ENCODE results near the gene DUSP8.

DNA sequence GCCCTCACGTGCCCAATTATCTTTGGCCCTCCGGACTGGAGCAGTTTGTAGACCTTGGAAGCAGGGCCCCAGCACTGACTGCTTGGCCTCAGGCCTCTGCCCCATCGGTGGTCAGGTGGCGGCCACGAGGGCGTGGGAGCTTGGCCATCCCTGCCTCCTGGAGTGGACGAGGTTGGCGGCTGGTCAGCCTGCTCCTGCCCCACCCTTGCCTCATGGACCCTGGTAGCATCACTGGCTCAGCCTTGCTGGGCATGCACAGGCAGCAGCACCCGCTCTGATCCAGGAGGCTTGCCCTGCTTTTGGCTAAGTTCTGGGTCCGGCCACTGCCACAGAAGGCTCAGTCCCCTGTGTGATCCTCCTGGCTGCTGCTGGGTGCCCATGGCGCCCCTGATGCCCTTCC is 32.1 kb upstream of the DUSP8 start:
- TF ChIP-seq CTCF (IDR thresholded peaks at IDR 0.05; ENCODE audit: poor library complexity, severe bottlenecking) = no peak
- no peak for TF ChIP-seq SMC3 (conservative IDR thresholded peaks at IDR 0.05; ENCODE audit: poor library complexity)
- no peak for TF ChIP-seq EZH2 (IDR thresholded peaks at IDR 0.05; ENCODE audit: borderline replicate concordance, insufficient read depth, low read length, poor library complexity, severe bottlenecking)
- TF ChIP-seq, protein P1, sequence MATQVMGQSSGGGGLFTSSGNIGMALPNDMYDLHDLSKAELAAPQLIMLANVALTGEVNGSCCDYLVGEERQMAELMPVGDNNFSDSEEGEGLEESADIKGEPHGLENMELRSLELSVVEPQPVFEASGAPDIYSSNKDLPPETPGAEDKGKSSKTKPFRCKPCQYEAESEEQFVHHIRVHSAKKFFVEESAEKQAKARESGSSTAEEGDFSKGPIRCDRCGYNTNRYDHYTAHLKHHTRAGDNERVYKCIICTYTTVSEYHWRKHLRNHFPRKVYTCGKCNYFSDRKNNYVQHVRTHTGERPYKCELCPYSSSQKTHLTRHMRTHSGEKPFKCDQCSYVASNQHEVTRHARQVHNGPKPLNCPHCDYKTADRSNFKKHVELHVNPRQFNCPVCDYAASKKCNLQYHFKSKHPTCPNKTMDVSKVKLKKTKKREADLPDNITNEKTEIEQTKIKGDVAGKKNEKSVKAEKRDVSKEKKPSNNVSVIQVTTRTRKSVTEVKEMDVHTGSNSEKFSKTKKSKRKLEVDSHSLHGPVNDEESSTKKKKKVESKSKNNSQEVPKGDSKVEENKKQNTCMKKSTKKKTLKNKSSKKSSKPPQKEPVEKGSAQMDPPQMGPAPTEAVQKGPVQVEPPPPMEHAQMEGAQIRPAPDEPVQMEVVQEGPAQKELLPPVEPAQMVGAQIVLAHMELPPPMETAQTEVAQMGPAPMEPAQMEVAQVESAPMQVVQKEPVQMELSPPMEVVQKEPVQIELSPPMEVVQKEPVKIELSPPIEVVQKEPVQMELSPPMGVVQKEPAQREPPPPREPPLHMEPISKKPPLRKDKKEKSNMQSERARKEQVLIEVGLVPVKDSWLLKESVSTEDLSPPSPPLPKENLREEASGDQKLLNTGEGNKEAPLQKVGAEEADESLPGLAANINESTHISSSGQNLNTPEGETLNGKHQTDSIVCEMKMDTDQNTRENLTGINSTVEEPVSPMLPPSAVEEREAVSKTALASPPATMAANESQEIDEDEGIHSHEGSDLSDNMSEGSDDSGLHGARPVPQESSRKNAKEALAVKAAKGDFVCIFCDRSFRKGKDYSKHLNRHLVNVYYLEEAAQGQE (IDR thresholded peaks at IDR 0.05; ENCODE audit: borderline replicate concordance) = no peak
- no peak for TF ChIP-seq RAD21 (conservative IDR thresholded peaks at IDR 0.05)
- TF ChIP-seq TAF1 (IDR thresholded peaks at IDR 0.05; ENCODE audit: low read depth) = no peak
- TF ChIP-seq EP300 (conservative IDR thresholded peaks at IDR 0.05; ENCODE audit: poor library complexity, severe bottlenecking) = no peak
